Fibroblast of peridontal ligament (primary cell): ENCODE results near the gene INPP5A.
A peak's percentile ranks its signal among the peaks of the same experiment; 100 is the strongest.
"Not testable (repeated sequence)": the region's sequence is repeated elsewhere in the genome, so short reads cannot be mapped to it uniquely, and the experiment has no call there.

Experiments
- DNase-seq: peaks from one replicate; pipeline ENCODE4 v3.0.0-alpha.2; 2010; ENCODE audit errors: extremely low read depth

The INPP5A gene

DNA sequence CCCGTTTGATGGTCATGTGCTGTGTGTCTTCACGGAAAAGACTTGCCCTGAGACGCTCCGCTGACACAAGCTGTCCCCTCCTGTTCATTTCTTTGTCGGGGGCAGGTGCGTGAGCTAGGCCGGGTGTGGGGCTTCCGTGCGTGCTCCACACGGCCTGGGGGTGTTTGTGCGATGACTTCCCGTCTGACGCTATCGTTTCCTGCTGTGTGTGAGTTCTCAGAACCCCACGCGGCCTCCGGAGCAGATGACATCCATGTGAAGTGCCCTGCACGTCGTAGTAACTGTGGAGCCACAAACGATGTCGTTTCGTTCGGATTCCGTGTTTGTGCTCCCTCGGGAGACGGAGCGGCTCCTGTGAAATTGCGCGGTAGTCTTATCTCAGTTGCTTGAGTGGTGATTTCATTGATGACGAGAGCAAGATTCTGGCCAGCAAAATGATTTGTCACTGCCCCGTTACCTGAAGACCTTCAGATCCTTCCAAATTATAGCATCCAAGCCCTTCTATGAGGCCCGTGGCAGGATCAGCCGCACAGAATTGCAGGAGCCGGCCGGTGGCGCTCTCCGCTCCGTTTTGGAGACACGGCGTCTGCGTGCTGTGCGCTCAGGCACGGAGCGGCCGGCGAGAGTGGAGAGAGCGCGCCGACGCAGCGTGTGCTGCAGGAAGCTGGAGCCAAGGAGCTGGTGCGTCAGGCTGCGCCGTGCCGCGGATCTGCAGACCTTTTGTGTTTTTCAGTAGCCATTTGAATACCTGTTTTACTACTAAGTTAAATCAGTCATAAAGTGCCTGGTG lies 153.4 kb downstream of the INPP5A start:
- DNase-seq: no peak

DNA sequence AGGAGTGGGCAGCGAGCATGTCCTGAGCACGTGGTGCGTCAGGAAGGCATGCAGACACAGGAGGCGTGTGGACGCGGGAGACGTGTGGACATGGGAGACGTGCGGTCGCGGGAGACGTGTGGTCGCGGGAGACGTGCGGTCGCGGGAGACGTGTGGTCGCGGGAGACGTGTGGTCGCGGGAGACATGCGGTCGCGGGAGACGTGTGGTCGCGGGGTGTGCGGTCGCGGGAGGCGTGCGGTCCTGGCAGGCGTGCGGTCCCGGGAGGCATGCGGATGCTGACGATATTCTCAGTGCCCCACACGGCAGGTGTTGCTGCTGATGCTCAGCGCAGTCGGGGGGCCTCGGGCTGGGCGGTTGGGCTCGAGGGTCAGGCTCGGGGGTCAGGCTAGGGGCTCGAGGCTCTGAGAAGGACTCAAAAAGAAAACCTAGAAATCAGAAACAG lies 154.1 kb downstream of the INPP5A start:
- DNase-seq: no peak

GRCh38 chr10:132692311-132692710 lies 154.7 kb downstream of the INPP5A start:
- peak; percentile 11 for DNase-seq

- no peak for DNase-seq
Measured at GRCh38 chr10:132693676-132694075, 156.1 kb downstream of the INPP5A start.

- DNase-seq: no peak
Measured at GRCh38 chr10:132696204-132696603, 158.6 kb downstream of the INPP5A start.

DNA sequence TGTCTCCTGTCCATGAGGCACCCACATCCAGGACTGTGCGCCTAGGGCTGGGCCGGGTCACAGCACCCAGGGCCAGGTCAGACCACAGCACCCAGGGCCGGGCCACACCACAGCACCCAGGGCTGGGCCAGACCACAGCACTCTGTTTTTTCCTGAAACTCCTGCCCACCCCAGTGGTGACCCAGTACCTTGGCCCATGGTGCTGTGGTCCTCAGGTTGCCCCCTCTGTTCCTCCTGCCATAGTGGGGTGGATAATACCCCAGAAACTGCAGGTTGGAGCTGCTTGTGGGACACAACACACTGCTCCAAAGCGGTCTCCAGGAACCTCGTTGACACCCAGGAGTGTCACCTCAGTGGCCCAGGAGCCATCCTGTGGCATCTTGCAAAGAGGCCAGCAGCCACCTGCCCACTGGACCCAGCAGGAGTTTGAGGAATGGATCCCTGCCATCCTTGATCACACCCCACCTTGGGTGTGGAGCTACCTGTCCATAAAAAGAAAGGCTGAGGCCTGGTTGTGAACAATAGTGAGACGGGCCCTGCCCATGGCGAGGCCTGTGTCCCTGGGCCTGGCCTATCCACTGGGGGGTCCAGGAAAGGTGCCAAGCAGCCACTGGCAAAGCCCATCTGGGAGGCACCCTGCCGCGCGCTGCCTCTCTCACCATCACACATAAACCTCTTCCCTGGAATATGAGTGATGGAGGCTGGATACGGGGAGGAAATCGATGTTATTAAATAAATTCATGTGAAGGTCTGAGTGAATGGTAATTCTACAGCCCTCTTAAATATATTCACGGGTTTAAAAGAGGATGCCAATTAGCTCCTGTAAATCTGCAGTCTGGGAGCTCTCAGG lies 159.4 kb downstream of the INPP5A start:
- no peak for DNase-seq

GRCh38 chr10:132697578-132698200 lies 160.1 kb downstream of the INPP5A start:
- DNase-seq: no peak

GRCh38 chr10:132698211-132698751 lies 160.7 kb downstream of the INPP5A start:
- no peak for DNase-seq

DNA sequence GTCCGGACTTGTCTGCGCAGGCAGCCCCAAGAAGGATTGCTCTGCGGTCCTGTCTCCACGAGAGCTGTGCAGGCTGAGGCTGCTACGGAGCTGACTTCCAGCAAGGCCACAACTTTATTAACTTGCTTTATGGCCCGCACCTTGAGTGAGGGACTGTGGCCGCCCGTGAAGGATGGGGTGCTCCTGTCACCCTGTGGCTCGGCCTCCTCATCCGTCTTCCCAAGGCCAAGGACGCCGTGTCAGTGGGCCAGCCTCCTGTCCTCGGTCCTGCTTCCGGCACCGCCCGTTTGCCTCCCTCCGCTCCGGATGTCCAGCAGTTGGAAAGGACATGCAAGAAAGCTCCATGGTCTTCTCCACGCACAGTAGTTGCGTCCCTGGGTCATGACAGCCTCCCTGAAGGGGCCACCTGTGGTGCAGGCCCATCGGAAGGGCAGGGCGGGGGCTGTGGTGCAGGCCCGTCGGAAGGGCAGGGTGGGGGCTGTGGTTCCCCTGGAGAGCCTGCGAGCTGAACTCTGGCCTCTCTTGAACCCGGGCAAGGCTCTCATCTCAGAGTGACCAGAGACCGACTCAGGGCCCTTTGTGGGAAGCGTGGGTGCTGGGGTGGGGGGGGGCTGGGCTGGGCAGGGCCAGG lies 161.3 kb downstream of the INPP5A start:
- DNase-seq: no peak

DNA sequence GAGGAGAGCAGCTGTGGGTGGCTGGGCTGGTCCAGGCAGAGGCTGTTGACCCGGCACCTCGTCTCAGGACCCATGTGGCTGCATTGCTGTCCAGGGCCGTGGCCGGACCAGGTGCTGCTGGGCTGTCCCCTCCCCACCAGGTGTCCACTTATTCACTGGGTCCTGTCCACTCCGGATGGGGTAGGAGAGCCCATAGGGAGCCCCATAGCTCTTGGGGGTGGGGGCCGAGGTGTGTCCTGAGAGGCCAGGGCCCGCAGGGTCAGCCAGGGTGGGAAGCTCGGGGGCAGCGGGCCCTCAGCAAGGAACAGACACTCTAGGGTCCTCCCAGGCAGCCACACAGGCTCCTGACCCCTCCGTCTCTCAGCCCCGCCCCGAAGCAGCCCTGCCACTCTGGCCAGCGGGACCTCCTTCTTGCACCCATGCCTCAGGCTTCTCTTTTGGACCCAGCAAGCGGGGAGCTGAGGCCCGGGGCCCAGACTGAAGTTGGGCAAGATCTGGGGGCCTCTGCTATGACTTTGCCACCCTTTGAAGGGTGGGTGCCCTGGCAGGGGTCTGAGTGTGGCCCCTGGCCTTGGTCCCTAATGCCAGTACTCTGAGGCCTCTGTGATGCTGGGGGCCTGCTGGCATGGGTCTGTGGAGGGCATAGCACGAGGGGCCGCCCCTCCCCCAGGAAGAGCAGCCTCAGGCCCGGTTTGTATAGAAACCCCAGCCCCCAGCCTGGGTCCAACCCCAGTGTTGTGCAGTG lies 162.0 kb downstream of the INPP5A start:
- no peak for DNase-seq

- DNase-seq: peak; percentile 74
Measured at GRCh38 chr10:132700156-132701098, 162.8 kb downstream of the INPP5A start.

- DNase-seq: no peak
Measured at GRCh38 chr10:132701099-132701845, 163.7 kb downstream of the INPP5A start.

DNA sequence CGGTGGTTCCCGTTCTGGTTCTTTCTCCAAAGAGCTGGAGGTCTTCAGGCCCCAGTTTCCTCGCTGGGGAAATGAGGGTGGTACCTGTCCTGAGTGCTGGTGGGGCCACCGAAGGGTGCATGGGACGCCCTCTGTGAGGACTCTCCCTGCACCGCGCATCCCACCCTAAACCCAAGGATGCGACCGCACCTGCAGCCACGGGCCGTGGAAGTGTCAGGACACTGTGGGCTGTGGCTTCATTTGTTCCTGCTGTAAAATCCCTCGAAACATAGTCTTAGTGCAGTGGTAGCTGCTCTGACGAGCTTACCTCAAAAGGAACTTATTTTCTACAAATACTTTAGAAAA lies 164.2 kb downstream of the INPP5A start:
- no peak for DNase-seq

GRCh38 chr10:132702601-132703418 lies 165.2 kb downstream of the INPP5A start:
- no peak for DNase-seq

- no peak for DNase-seq
Measured at GRCh38 chr10:132703419-132704007, 165.9 kb downstream of the INPP5A start.

GRCh38 chr10:132704008-132704814 lies 166.6 kb downstream of the INPP5A start:
- DNase-seq: no peak

- DNase-seq: not testable (repeated sequence)
Measured at GRCh38 chr10:132704815-132705064, 167.2 kb downstream of the INPP5A start.
